ENCODE data around the gene SGF29.
"Not testable (repeated sequence)": the region's sequence is repeated elsewhere in the genome, so short reads cannot be mapped to it uniquely, and the experiment has no call there.

SGF29 gene

DNA sequence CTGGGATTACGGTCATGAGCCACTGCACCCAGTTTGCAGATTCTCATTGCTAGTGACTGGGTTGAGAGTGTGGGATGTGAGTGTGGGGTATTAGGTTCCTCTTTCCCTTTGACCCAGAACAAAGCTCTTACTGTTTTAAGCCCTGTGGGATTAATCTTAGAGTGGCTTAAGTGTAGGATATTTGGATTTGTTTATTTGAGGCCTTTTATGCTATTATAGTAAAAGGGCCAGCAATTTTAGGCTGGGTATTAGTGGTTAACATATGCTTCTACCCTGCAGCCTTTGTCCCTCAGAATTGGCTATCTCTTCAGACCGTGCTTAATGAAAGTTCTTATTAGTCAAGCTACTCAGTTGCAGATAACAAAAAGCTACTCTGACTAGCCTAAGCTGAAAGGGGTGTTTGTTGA is 3.2 kb downstream of the SGF29 start:
- no peak overlapping the region for H3K27ac Mint-ChIP-seq
- DNase-seq: no peak

DNA sequence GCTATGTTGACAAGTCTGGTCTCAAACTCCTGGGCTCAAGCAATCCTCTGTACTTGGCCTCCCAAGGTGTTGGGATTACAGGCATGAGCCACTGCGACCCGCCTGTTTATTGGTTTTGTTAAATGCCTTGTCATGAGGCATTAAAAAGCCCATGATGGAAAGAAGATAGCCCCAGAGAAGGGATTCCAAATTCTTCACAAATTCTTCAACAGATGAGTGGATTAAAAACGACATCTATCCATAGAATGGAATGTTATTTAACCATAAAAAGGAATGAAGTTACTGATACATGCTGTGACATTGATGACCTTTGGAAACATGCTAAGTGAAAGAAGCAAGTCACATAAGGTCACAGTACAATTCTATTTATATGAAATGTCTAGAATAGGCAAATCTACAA is 4.7 kb downstream of the SGF29 start:
- Mint-ChIP-seq H3K27ac (no peak overlapping the region), H3K36me3 (ENCODE audit: low read depth) (peaks cover 41% of the 10 kb centered on the region), H3K4me1 (peaks cover 16% of the 10 kb centered on the region)

More for the DNA sequence above, 3.2 kb downstream of the SGF29 start:
- Mint-ChIP-seq H3K4me1 (peaks cover 16% of the 10 kb centered on the region), H3K9me3 (peaks cover 16% of the 10 kb centered on the region), H3K36me3 (ENCODE audit: low read depth) (peaks cover 41% of the 10 kb centered on the region), H3K27me3 (ENCODE audit: low read depth, poor library complexity) (peaks cover 2% of the 10 kb centered on the region), H3K4me3 (no peak overlapping the region)
- TF ChIP-seq, protein P1, sequence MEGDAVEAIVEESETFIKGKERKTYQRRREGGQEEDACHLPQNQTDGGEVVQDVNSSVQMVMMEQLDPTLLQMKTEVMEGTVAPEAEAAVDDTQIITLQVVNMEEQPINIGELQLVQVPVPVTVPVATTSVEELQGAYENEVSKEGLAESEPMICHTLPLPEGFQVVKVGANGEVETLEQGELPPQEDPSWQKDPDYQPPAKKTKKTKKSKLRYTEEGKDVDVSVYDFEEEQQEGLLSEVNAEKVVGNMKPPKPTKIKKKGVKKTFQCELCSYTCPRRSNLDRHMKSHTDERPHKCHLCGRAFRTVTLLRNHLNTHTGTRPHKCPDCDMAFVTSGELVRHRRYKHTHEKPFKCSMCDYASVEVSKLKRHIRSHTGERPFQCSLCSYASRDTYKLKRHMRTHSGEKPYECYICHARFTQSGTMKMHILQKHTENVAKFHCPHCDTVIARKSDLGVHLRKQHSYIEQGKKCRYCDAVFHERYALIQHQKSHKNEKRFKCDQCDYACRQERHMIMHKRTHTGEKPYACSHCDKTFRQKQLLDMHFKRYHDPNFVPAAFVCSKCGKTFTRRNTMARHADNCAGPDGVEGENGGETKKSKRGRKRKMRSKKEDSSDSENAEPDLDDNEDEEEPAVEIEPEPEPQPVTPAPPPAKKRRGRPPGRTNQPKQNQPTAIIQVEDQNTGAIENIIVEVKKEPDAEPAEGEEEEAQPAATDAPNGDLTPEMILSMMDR (IDR thresholded peaks at IDR 0.05): no peak

DNA sequence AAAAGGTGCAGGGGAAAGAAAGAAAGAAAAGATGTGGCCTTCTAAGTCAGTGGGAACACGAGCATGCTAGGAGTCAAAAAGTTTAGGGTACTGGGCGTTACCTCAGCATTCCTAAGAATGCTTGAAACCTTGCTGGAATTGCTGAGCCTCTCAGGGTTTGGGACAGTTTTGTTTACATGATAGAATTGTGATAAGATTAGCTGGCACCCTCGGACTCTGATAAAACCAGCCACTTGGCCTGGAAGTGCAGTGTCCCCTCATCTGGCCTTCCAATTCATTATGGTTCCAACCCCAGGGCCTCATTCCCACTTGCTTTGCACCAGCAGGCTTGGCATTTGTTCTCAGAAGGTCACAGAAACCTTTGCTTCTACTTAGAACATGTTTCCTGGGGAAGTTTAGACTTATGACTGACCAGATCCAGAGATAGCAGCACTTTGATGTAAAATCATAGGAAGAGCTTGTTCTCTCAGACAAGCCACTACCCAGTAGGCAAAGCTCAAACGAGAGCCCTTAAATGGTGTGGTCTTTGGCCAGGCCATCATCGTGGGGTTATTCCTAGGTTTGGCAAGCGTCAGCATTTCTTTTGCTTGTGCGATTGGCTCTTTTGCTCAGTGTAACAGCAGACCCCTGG is 8.0 kb downstream of the SGF29 start:
- TF ChIP-seq, protein P1 (IDR thresholded peaks at IDR 0.05): no peak
- DNase-seq: no peak
- Mint-ChIP-seq H3K27ac (peak overlapping the region; percentile 54), H3K36me3 (ENCODE audit: low read depth) (peaks cover 56% of the 10 kb centered on the region), H3K4me3 (no peak overlapping the region), H3K27me3 (ENCODE audit: low read depth, poor library complexity) (no peaks in the 10 kb centered on the region), H3K4me1 (peaks cover 9% of the 10 kb centered on the region), H3K9me3 (peaks cover 30% of the 10 kb centered on the region)

More for the DNA sequence above, 4.7 kb downstream of the SGF29 start:
- H3K27me3 Mint-ChIP-seq (ENCODE audit: low read depth, poor library complexity): peaks cover 2% of the 10 kb centered on the region
- no peak for DNase-seq
- peaks cover 16% of the 10 kb centered on the region for H3K9me3 Mint-ChIP-seq
- TF ChIP-seq, protein P1 (IDR thresholded peaks at IDR 0.05): no peak
- no peak overlapping the region for H3K4me3 Mint-ChIP-seq

DNA sequence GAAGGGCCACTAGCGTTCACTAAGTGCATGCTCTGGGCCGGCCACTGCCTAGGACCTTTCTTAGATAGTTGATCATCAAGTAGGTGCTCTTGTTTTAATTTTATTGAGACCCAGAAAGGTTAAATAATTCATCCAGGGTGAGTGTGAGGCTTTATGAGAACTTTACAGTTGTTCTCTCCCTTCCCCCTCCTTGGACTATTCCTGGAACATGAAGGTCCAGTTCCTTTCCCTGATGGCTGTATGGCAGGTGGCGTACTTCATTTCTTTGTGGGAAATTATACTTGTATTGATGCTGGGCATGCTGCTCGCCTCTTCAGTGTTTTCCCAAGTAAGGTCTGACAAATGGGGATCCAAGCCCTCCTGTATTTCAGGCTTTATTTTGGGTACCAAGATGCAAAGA is 8.5 kb downstream of the SGF29 start:
- Mint-ChIP-seq H3K4me1 (peaks cover 4% of the 10 kb centered on the region), H3K27me3 (ENCODE audit: low read depth, poor library complexity) (no peaks in the 10 kb centered on the region), H3K27ac (no peak overlapping the region), H3K9me3 (peaks cover 33% of the 10 kb centered on the region), H3K4me3 (no peak overlapping the region), H3K36me3 (ENCODE audit: low read depth) (peaks cover 55% of the 10 kb centered on the region)
- DNase-seq: no peak
- TF ChIP-seq, protein P1 (IDR thresholded peaks at IDR 0.05): no peak

DNA sequence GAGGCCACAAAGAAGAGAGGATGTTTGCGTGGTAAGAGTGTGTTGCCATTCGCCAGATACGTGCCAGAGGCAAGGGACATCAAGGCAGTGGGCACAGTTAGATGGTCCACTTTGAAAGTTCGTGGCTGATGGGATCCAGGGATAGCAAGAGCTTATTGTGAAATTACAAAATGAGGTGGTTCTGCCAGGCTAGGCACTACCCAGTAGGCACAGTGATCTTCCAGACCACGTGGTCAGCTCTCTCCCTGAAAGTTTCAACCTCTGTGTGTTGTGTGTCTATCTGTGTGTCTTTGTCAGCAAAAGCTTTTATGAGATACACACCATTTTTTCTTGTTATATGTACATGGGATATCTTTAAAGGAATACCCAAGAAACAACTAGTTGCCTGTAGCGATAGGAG is 9.5 kb downstream of the SGF29 start:
- peaks cover 41% of the 10 kb centered on the region for H3K9me3 Mint-ChIP-seq
- H3K4me1 Mint-ChIP-seq: no peaks in the 10 kb centered on the region
- H3K27me3 Mint-ChIP-seq (ENCODE audit: low read depth, poor library complexity): no peaks in the 10 kb centered on the region
- no peak overlapping the region for H3K4me3 Mint-ChIP-seq
- TF ChIP-seq, protein P1 (IDR thresholded peaks at IDR 0.05): no peak
- H3K36me3 Mint-ChIP-seq (ENCODE audit: low read depth): peaks cover 57% of the 10 kb centered on the region
- no peak overlapping the region for H3K27ac Mint-ChIP-seq
- DNase-seq: no peak

DNA sequence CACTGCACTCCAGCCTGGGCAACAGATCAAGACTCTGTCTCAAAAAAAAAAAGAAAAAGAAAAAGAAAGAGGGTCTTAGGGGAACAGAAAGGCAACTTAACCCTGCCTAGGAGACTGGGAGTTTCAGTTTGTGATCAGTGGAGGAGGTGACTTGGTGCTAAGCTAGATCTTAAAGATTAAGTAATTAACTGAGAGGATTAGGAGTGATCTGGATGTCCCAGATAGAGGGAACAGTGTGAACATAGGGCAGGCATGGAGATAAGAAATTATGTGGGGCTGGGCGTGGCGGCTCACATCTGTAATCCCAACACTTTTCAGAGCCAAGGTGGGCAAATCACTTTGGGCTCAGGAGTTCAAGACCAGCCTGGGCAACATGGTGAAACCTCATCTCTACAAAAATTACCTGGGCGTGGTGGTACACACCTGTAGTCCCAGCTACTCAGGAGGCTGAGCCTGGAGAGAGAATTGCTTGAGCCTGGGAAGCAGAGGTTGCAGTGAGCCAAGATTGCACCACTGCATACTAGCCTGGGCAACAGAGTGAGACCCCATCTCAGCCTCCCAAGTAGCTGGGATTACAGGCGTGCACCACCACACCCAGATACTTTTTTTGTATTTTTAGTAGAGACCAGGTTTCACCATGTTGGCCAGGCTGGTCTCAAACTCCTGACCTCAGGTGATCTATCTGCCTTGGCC is 12.7 kb downstream of the SGF29 start:
- Mint-ChIP-seq H3K36me3 (ENCODE audit: low read depth) (peaks cover 52% of the 10 kb centered on the region), H3K9me3 (peaks cover 28% of the 10 kb centered on the region)
- H3K4me3 Mint-ChIP-seq; DNase-seq; H3K27ac Mint-ChIP-seq; H3K27me3 Mint-ChIP-seq (ENCODE audit: low read depth, poor library complexity); H3K4me1 Mint-ChIP-seq: not testable (repeated sequence)
